Measurements from ENCODE around the gene HSPBAP1. TPM values are rescaled to one million over a fixed set of nuclear protein-coding genes. Genes with fewer than 3 reads are reported as not detected.
A peak's percentile ranks its signal among the peaks of the same experiment; 100 is the strongest.

Gene HSPBAP1
- total and polyA plus RNA-seq, 2 of the 13 experiments (the other 11 are each of a cell fraction or from before 2014, with no cell fraction given), result 4.2 to 5.1 TPM

- TF ChIP-seq ZNF674 (CRISPR knock-in tag; IDR thresholded peaks at IDR 0.05; ENCODE audit: low read depth), result 0 out of 2 replicates have a peak, but pooled peaks have one; percentile 36
- peak; percentile 95 for TF ChIP-seq BHLHE40 (IDR thresholded peaks at IDR 0.05; ENCODE audit: low read length)
- peak; percentile 56; the same call in 1 of the 2 replicates for TF ChIP-seq NKX3-1 (CRISPR knock-in tag; IDR thresholded peaks at IDR 0.05)
- TF ChIP-seq ZNF30 (CRISPR knock-in tag; IDR thresholded peaks at IDR 0.05), result 0 out of 2 replicates have a peak, but pooled peaks have one; percentile 25
- TF ChIP-seq HNRNPLL (IDR thresholded peaks at IDR 0.05; ENCODE audit: low read depth, low read length, poor library complexity, severe bottlenecking), result peak; percentile 91
- peak; percentile 59; the same call in 1 of the 2 replicates for TF ChIP-seq ZNF142 (CRISPR knock-in tag; IDR thresholded peaks at IDR 0.05)
- no peak for TF ChIP-seq CREB1 (IDR thresholded peaks at IDR 0.05)
- no peak for TF ChIP-seq CREB1 (CRISPR knock-in tag; IDR thresholded peaks at IDR 0.05)
- TF ChIP-seq KLF13 (CRISPR knock-in tag; IDR thresholded peaks at IDR 0.05), result no peak; the same call in 1 of the 2 replicates
- TF ChIP-seq FOXJ3 (CRISPR knock-in tag; IDR thresholded peaks at IDR 0.05; ENCODE audit: borderline replicate concordance), result peak; percentile 54
- peak; percentile 79; the same call in 1 of the 2 replicates for TF ChIP-seq ZNF747 (CRISPR knock-in tag; IDR thresholded peaks at IDR 0.05; ENCODE audit: borderline replicate concordance)
- TF ChIP-seq MXD1 (CRISPR knock-in tag; IDR thresholded peaks at IDR 0.05), result peak; percentile 85; the same call in 1 of the 2 replicates
- TF ChIP-seq ZNF430 (CRISPR knock-in tag; IDR thresholded peaks at IDR 0.05), result peak; percentile 61; the same call in 1 of the 2 replicates
- peak; percentile 61; the same call in 1 of the 2 replicates for TF ChIP-seq SP5 (CRISPR knock-in tag; IDR thresholded peaks at IDR 0.05; ENCODE audit: borderline replicate concordance, low read depth)
- peak; percentile 84; the same call in 1 of the 2 replicates for TF ChIP-seq NRL (CRISPR knock-in tag; IDR thresholded peaks at IDR 0.05; ENCODE audit: borderline replicate concordance)
- TF ChIP-seq ZSCAN20 (CRISPR knock-in tag; IDR thresholded peaks at IDR 0.05; ENCODE audit: borderline replicate concordance), result no peak
- no peak for TF ChIP-seq ZBTB1 (CRISPR knock-in tag; IDR thresholded peaks at IDR 0.05; ENCODE audit: borderline replicate concordance)
- peak; percentile 83 for TF ChIP-seq ZNF605 (CRISPR knock-in tag; IDR thresholded peaks at IDR 0.05)
- TF ChIP-seq HMGA1 (CRISPR knock-in tag; conservative IDR thresholded peaks at IDR 0.05), result no peak
- TF ChIP-seq ZNF18 (CRISPR knock-in tag; IDR thresholded peaks at IDR 0.05; ENCODE audit: insufficient replicate concordance), result no peak
Observed at GRCh38 chr3:122793568-122794416, at the start of gene HSPBAP1 (continued).

All from HepG2 (cell line).